Skin epidermis (tissue), 12 donors: Measurements from ENCODE around the gene PDLIM5.

ENCODE experiments used
- H3K27ac ChIP-seq, 21 experiments: fragments of 200-600 bp; sonication (generic) in 11 of 21; one replicate each; pipeline ENCODE4 v1.5.0; 2020; ENCODE audit warnings: mild to moderate bottlenecking in 3 of 21, inconsistent platforms in 2 of 21, moderate library complexity in 2 of 21
- H3K4me3 ChIP-seq, 7 experiments: fragments of 200-600 bp; sonication (generic) in 2 of 7; one replicate each; pipeline ENCODE4 v1.5.0; 2020; ENCODE audit warnings: inconsistent platforms in 2 of 7, mild to moderate bottlenecking in 2 of 7, moderate library complexity in 1 of 7

Gene PDLIM5

DNA sequence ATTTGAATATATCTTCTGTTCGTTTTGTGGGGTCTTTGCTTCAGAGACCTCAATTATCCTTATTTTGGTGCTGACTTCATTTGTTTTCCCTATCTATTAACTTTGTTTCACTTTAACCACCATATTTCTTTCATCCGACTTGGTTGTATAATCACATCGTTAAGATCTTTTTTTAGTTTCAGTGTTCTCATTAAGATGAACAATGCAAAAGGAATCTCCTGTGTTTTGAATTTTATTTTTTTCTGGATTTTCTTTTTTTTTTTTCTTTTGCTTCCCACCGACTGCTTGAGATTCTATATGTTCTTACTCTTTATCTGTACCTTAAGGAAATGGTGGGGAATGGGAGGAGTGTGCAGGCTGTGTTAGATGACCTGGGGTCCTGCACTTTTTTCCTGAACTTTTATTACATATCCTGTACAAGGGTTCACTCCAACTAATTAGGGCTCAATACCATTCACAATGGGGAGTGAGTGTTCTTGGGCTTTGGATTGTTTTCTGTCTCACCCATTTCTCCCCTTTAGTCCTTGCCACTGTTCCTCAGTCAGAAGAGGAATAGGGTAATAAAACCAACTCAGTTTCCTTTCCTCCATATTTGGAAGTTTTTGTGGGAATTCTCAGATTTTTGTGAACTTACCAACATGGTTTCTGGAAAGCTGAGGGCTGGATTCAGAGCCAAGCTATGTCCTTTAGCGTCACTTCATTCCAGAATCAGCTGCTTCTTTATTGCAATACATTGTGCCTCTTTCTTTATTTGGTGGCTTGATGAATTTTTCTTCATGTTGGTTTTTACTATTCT lies 262.8 kb downstream of the PDLIM5 start:
- peak overlapping the region in 9 of 21 experiments; percentile 17 to 82 (median 49) for H3K27ac ChIP-seq
- H3K4me3 ChIP-seq: no peak overlapping the region

GRCh38 chr4:94715726-94716125 lies 264.0 kb downstream of the PDLIM5 start:
- no peak overlapping the region for H3K27ac ChIP-seq

More at GRCh38 chr4:94715726-94716125, 264.0 kb downstream of the PDLIM5 start:
- H3K4me3 ChIP-seq: no peak overlapping the region
